ENCODE measurements around the gene MX1. TPM values are rescaled to one million over a fixed set of nuclear protein-coding genes. Genes with fewer than 3 reads are reported as not detected.

The MX1 gene
- polyA plus RNA-seq, 2 of the 4 experiments (the other 2 are of a cell fraction), result 0.58 to 0.96 TPM

GRCh38 chr21:41480086-41480690 is 54.1 kb downstream of the MX1 start:
- no peaks in the 10 kb centered on the region for H3K9me3 ChIP-seq
- DNase-seq (ENCODE audit: low read depth in 1 of 2, low spot score in 1 of 2) (no peak), ATAC-seq (no peak), FAIRE-seq (no peak)
- H3K4me3 ChIP-seq, result no peak overlapping the region
- H3K4me1 ChIP-seq, result no peaks in the 10 kb centered on the region
- TF ChIP-seq KDM1A (IDR thresholded peaks at IDR 0.05; ENCODE audit: low read depth), result no peak
- no peak for TF ChIP-seq RFX5 (IDR thresholded peaks at IDR 0.05)
- no peak overlapping the region for H3K27ac ChIP-seq
- ChIA-PET CTCF (interaction anchor here (1.0 kb wide), 1 partner anchor 346 kb away, joined by 3 read pairs; no protein-coding TSS in a partner anchor), POLR2A (no interaction called here)
- H3K4me2 ChIP-seq, result no peak overlapping the region
- 79% methylated on average over 13 of the region's 17 CpGs for WGBS (ENCODE audit: missing lambda C conversion rate)

- DNase-seq (ENCODE audit: low read depth in 1 of 2, low spot score in 1 of 2) (no peak), ATAC-seq (no peak), FAIRE-seq (no peak)
- Histone ChIP-seq H3K27ac (no peak overlapping the region), H3K4me2 (no peak overlapping the region), H3K4me1 (no peaks in the 10 kb centered on the region), H3K4me3 (no peak overlapping the region), H3K9me3 (no peaks in the 10 kb centered on the region)
- CTCF ChIA-PET, result no interaction called here
- WGBS (ENCODE audit: missing lambda C conversion rate), result 44% methylated on average over 8 of the region's 8 CpGs
- POLR2A ChIA-PET, result no interaction called here
- TF ChIP-seq TP53 (CRISPR knock-in tag; IDR thresholded peaks at IDR 0.05) (no peak), EHMT2 (IDR thresholded peaks at IDR 0.05; ENCODE audit: low read depth) (no peak), JUN (IDR thresholded peaks at IDR 0.05) (no peak), REST (IDR thresholded peaks at IDR 0.05) (no peak), HEYL (CRISPR knock-in tag; IDR thresholded peaks at IDR 0.05) (no peak), HES2 (IDR thresholded peaks at IDR 0.05) (no peak), CBX8 (IDR thresholded peaks at IDR 0.05) (no peak), CEBPB (IDR thresholded peaks at IDR 0.05) (no peak), HDAC2 (IDR thresholded peaks at IDR 0.05) (no peak), ZNF302 (CRISPR knock-in tag; IDR thresholded peaks at IDR 0.05) (no peak), RCOR1 (IDR thresholded peaks at IDR 0.05; ENCODE audit: low read depth, low read length) (no peak), CHD4 (IDR thresholded peaks at IDR 0.05; ENCODE audit: borderline replicate concordance) (no peak), CHD2 (IDR thresholded peaks at IDR 0.05; ENCODE audit: low read length, partially characterized antibody) (no peak), ESRRA (IDR thresholded peaks at IDR 0.05; ENCODE audit: borderline replicate concordance, low read length) (no peak), CBX2 (IDR thresholded peaks at IDR 0.05; ENCODE audit: borderline replicate concordance, low read depth) (no peak)
- TF ChIP-seq, protein P1, sequence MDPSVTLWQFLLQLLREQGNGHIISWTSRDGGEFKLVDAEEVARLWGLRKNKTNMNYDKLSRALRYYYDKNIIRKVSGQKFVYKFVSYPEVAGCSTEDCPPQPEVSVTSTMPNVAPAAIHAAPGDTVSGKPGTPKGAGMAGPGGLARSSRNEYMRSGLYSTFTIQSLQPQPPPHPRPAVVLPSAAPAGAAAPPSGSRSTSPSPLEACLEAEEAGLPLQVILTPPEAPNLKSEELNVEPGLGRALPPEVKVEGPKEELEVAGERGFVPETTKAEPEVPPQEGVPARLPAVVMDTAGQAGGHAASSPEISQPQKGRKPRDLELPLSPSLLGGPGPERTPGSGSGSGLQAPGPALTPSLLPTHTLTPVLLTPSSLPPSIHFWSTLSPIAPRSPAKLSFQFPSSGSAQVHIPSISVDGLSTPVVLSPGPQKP (IDR thresholded peaks at IDR 0.05; ENCODE audit: low read depth, low read length), result no peak
- TF ChIP-seq, protein P2, sequence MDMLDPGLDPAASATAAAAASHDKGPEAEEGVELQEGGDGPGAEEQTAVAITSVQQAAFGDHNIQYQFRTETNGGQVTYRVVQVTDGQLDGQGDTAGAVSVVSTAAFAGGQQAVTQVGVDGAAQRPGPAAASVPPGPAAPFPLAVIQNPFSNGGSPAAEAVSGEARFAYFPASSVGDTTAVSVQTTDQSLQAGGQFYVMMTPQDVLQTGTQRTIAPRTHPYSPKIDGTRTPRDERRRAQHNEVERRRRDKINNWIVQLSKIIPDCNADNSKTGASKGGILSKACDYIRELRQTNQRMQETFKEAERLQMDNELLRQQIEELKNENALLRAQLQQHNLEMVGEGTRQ (IDR thresholded peaks at IDR 0.05), result no peak
- TF ChIP-seq, protein P3, sequence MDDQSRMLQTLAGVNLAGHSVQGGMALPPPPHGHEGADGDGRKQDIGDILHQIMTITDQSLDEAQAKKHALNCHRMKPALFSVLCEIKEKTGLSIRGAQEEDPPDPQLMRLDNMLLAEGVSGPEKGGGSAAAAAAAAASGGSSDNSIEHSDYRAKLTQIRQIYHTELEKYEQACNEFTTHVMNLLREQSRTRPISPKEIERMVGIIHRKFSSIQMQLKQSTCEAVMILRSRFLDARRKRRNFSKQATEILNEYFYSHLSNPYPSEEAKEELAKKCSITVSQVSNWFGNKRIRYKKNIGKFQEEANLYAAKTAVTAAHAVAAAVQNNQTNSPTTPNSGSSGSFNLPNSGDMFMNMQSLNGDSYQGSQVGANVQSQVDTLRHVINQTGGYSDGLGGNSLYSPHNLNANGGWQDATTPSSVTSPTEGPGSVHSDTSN (IDR thresholded peaks at IDR 0.05), result no peak
These were observed 55.2 kb downstream of the MX1 start for GRCh38 chr21:41481191-41481590.
